ENCODE measurements around the gene TMEM38B.
"Not testable (repeated sequence)": the region's sequence is repeated elsewhere in the genome, so short reads cannot be mapped to it uniquely, and the experiment has no call there.

DNA sequence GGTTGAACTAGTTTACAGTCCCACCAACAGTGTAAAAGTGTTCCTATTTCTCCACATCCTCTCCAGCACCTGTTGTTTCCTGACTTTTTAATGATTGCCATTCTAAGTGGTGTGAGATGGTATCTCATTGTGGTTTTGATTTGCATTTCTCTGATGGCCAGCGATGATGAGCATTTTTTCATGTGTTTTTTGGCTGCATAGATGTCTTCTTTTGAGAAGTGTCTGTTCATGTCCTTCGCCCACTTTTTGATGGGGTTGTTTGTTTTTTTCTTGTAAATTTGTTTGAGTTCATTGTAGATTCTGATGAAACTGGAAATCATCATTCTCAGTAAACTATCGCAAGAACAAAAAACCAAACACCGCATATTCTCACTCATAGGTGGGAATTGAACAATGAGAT is 9.3 kb downstream of the TMEM38B start:
- TF ChIP-seq, protein P1, sequence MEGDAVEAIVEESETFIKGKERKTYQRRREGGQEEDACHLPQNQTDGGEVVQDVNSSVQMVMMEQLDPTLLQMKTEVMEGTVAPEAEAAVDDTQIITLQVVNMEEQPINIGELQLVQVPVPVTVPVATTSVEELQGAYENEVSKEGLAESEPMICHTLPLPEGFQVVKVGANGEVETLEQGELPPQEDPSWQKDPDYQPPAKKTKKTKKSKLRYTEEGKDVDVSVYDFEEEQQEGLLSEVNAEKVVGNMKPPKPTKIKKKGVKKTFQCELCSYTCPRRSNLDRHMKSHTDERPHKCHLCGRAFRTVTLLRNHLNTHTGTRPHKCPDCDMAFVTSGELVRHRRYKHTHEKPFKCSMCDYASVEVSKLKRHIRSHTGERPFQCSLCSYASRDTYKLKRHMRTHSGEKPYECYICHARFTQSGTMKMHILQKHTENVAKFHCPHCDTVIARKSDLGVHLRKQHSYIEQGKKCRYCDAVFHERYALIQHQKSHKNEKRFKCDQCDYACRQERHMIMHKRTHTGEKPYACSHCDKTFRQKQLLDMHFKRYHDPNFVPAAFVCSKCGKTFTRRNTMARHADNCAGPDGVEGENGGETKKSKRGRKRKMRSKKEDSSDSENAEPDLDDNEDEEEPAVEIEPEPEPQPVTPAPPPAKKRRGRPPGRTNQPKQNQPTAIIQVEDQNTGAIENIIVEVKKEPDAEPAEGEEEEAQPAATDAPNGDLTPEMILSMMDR (IDR thresholded peaks at IDR 0.05; ENCODE audit: extremely low read depth in 1 of 2, insufficient read depth in 1 of 2, low read depth in 1 of 2, low read length in 2 of 2): not testable (repeated sequence)
- TF ChIP-seq POLR2A (IDR thresholded peaks at IDR 0.05; ENCODE audit: low read depth, low read length); JUN (IDR thresholded peaks at IDR 0.05; ENCODE audit: borderline replicate concordance, insufficient read depth, insufficient read length, low read depth); EZH2 (IDR thresholded peaks at IDR 0.05; ENCODE audit: borderline replicate concordance, low read depth, low read length, severe bottlenecking); POLR2AphosphoS5 (IDR thresholded peaks at IDR 0.05; ENCODE audit: insufficient read depth, low read depth, low read length); MYC (IDR thresholded peaks at IDR 0.05; ENCODE audit: low read depth, low read length): not testable (repeated sequence)
- TF ChIP-seq, protein P2, sequence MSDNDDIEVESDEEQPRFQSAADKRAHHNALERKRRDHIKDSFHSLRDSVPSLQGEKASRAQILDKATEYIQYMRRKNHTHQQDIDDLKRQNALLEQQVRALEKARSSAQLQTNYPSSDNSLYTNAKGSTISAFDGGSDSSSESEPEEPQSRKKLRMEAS (IDR thresholded peaks at IDR 0.05; ENCODE audit: insufficient read depth, insufficient read length): not testable (repeated sequence)
